ENCODE results near the gene FBXO38. TPM values are rescaled to one million over a fixed set of nuclear protein-coding genes. Genes with fewer than 3 reads are reported as not detected.

Gene FBXO38
- total and polyA plus RNA-seq, 2 donors (not counting 1 experiment from before 2014, with no cell fraction given): 14.4 to 97.0 TPM

DNA sequence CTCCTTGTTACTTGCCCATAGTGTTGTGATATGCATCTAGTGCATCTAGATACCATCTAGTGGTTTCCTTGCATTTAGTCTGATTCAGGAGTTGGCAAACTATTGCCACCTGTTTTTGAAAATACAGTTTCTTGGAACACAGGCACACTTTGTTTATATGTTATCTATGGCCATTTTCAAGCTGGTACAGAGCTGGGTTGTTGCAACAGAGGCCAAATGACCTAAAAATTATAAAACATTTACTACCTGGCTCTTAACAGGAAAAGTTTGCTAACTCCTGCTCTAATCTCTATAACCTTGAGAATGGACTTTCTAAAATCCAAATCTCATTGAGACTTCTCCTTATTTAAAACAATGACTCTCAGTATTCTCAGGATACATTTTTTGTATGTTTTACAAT is 19.4 kb upstream of the FBXO38 start:
- H4K20me1 ChIP-seq (ENCODE audit: control insufficient read depth, insufficient read depth, low read length, poor library complexity, severe bottlenecking): no peaks in the 10 kb centered on the region
- no peak for ATAC-seq (ENCODE audit: low read depth)
- no peak overlapping the region for H3K27ac ChIP-seq (ENCODE audit: low read length in 2 of 2)
- H3K79me2 ChIP-seq (ENCODE audit: control insufficient read depth, insufficient read depth, low read length): no peaks in the 10 kb centered on the region
- no peaks in the 10 kb centered on the region for H3K4me1 Mint-ChIP-seq
- ChIA-PET POLR2A (no interaction called here), CTCF (no interaction called here)
- no peak overlapping the region for H3K27ac Mint-ChIP-seq
- H3K4me3 ChIP-seq (ENCODE audit: control extremely low read depth in 1 of 5, extremely low read depth in 1 of 5, insufficient read depth in 1 of 5, low read depth in 2 of 5, low read length in 4 of 5): no peak overlapping the region
- intact Hi-C loops (cut with micrococcal nuclease): no loop called here
- no peak overlapping the region for H3K9ac ChIP-seq (ENCODE audit: low read length)
- H2AFZ ChIP-seq (ENCODE audit: insufficient read depth, low read depth, low read length, poor library complexity, severe bottlenecking): no peak overlapping the region
- peaks cover 0 to 2% (median 0%) of the 10 kb centered on the region in 3 donors for H3K9me3 ChIP-seq (ENCODE audit: control extremely low read depth in 1 of 3, control insufficient read depth in 2 of 3, insufficient read depth in 1 of 3, low read length in 2 of 3)
- no peak overlapping the region for H3K4me2 ChIP-seq (replicated peaks; ENCODE audit: low read depth, low read length, poor library complexity, severe bottlenecking)
- no peaks in the 10 kb centered on the region for H3K4me1 ChIP-seq (ENCODE audit: control insufficient read depth in 2 of 2, insufficient read depth in 2 of 2, low read length in 2 of 2)
- no peaks in the 10 kb centered on the region for H3K27me3 Mint-ChIP-seq
- no peaks in the 10 kb centered on the region for H3K36me3 ChIP-seq (replicated peaks in 1 of 2; ENCODE audit: control extremely low read depth in 1 of 2, control insufficient read depth in 1 of 2, extremely low read depth in 1 of 2, insufficient read depth in 2 of 2, low read length in 1 of 2)
- H3K9me3 Mint-ChIP-seq (ENCODE audit: insufficient read depth): peaks cover 4% of the 10 kb centered on the region
- DNase-seq: no peak
- H3K4me3 Mint-ChIP-seq: no peak overlapping the region
- TF ChIP-seq EZH2 (IDR thresholded peaks at IDR 0.05; ENCODE audit: borderline replicate concordance, insufficient read depth, low read depth, low read length, poor library complexity, severe bottlenecking): no peak
- TF ChIP-seq, protein P1, sequence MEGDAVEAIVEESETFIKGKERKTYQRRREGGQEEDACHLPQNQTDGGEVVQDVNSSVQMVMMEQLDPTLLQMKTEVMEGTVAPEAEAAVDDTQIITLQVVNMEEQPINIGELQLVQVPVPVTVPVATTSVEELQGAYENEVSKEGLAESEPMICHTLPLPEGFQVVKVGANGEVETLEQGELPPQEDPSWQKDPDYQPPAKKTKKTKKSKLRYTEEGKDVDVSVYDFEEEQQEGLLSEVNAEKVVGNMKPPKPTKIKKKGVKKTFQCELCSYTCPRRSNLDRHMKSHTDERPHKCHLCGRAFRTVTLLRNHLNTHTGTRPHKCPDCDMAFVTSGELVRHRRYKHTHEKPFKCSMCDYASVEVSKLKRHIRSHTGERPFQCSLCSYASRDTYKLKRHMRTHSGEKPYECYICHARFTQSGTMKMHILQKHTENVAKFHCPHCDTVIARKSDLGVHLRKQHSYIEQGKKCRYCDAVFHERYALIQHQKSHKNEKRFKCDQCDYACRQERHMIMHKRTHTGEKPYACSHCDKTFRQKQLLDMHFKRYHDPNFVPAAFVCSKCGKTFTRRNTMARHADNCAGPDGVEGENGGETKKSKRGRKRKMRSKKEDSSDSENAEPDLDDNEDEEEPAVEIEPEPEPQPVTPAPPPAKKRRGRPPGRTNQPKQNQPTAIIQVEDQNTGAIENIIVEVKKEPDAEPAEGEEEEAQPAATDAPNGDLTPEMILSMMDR (IDR thresholded peaks at IDR 0.05): no peak
- H3K27me3 ChIP-seq (replicated peaks in 1 of 4; ENCODE audit: control extremely low read depth in 1 of 4, control insufficient read depth in 3 of 4, insufficient read depth in 4 of 4, low read length in 3 of 4): no peaks in the 10 kb centered on the region

DNA sequence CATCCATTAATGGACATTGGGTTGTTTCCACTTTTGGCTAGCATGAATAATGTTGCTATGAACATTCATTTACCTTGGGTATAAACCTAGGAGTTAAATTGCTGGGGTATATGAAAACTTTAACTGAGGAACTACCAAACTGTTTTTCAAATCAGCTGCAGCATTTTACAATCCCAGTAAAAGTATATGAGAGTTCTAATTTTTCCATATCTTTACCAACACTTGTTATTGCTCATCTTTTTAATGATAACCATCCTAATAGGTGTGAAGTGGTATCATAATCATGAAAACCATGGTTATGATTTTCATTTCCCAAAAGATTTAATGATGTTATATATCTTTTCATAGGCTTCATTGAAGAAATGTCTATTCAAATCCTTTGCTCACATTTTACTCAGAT is 15.5 kb upstream of the FBXO38 start:
- CTCF ChIA-PET: no interaction called here

More for the DNA sequence above, 15.5 kb upstream of the FBXO38 start:
- ATAC-seq (ENCODE audit: low read depth) (no peak), DNase-seq (no peak)
- H3K4me2 ChIP-seq (replicated peaks; ENCODE audit: low read depth, low read length, poor library complexity, severe bottlenecking): no peak overlapping the region
- intact Hi-C loops (cut with micrococcal nuclease): no loop called here
- no peaks in the 10 kb centered on the region for H3K27me3 ChIP-seq (replicated peaks in 1 of 4; ENCODE audit: control extremely low read depth in 1 of 4, control insufficient read depth in 3 of 4, insufficient read depth in 4 of 4, low read length in 3 of 4)
- H3K79me2 ChIP-seq (ENCODE audit: control insufficient read depth, insufficient read depth, low read length): no peaks in the 10 kb centered on the region
- no peaks in the 10 kb centered on the region for H3K4me1 Mint-ChIP-seq
- H3K4me1 ChIP-seq (ENCODE audit: control insufficient read depth in 2 of 2, insufficient read depth in 2 of 2, low read length in 2 of 2): no peaks in the 10 kb centered on the region
- no peaks in the 10 kb centered on the region for H3K27me3 Mint-ChIP-seq
- POLR2A ChIA-PET: no interaction called here
- no peaks in the 10 kb centered on the region for H4K20me1 ChIP-seq (ENCODE audit: control insufficient read depth, insufficient read depth, low read length, poor library complexity, severe bottlenecking)
- no peak overlapping the region for H3K4me3 Mint-ChIP-seq
- H3K9me3 ChIP-seq (ENCODE audit: control extremely low read depth in 1 of 3, control insufficient read depth in 2 of 3, insufficient read depth in 1 of 3, low read length in 2 of 3): peaks cover 0 to 2% (median 0%) of the 10 kb centered on the region in 3 donors
- no peak overlapping the region for H3K9ac ChIP-seq (ENCODE audit: low read length)
- H3K27ac Mint-ChIP-seq: no peak overlapping the region
- H3K27ac ChIP-seq (ENCODE audit: low read length in 2 of 2): no peak overlapping the region
- TF ChIP-seq EZH2 (IDR thresholded peaks at IDR 0.05; ENCODE audit: borderline replicate concordance, insufficient read depth, low read depth, low read length, poor library complexity, severe bottlenecking): no peak
- TF ChIP-seq, protein P1 (IDR thresholded peaks at IDR 0.05): no peak
- H3K36me3 ChIP-seq (replicated peaks in 1 of 2; ENCODE audit: control extremely low read depth in 1 of 2, control insufficient read depth in 1 of 2, extremely low read depth in 1 of 2, insufficient read depth in 2 of 2, low read length in 1 of 2): no peaks in the 10 kb centered on the region
- H3K4me3 ChIP-seq (ENCODE audit: control extremely low read depth in 1 of 5, extremely low read depth in 1 of 5, insufficient read depth in 1 of 5, low read depth in 2 of 5, low read length in 4 of 5): no peak overlapping the region
- H2AFZ ChIP-seq (ENCODE audit: insufficient read depth, low read depth, low read length, poor library complexity, severe bottlenecking): no peak overlapping the region
- peaks cover 8% of the 10 kb centered on the region for H3K9me3 Mint-ChIP-seq (ENCODE audit: insufficient read depth)
